ENCODE measurements around the gene BEST4.
"Not testable (repeated sequence)": the region's sequence is repeated elsewhere in the genome, so short reads cannot be mapped to it uniquely, and the experiment has no call there.

BEST4 gene

GRCh38 chr1:44775930-44776729, 11.8 kb downstream of the BEST4 start:
- peak overlapping the region; percentile 94 for H3K9ac ChIP-seq (ENCODE audit: low read length)
- peak overlapping the region; percentile 100 for H3K27ac ChIP-seq (ENCODE audit: low read depth, low read length)
- H3K36me3 ChIP-seq (ENCODE audit: control insufficient read depth, insufficient read depth, low read length): peaks cover 10% of the 10 kb centered on the region
- peaks cover 2% of the 10 kb centered on the region for H3K4me1 ChIP-seq (ENCODE audit: control insufficient read depth, insufficient read depth, low read length)
- H3K27me3 ChIP-seq (ENCODE audit: control insufficient read depth, insufficient read depth, low read length): no peaks in the 10 kb centered on the region
- H3K4me3 ChIP-seq (ENCODE audit: low read length): peak overlapping the region; percentile 81

DNA sequence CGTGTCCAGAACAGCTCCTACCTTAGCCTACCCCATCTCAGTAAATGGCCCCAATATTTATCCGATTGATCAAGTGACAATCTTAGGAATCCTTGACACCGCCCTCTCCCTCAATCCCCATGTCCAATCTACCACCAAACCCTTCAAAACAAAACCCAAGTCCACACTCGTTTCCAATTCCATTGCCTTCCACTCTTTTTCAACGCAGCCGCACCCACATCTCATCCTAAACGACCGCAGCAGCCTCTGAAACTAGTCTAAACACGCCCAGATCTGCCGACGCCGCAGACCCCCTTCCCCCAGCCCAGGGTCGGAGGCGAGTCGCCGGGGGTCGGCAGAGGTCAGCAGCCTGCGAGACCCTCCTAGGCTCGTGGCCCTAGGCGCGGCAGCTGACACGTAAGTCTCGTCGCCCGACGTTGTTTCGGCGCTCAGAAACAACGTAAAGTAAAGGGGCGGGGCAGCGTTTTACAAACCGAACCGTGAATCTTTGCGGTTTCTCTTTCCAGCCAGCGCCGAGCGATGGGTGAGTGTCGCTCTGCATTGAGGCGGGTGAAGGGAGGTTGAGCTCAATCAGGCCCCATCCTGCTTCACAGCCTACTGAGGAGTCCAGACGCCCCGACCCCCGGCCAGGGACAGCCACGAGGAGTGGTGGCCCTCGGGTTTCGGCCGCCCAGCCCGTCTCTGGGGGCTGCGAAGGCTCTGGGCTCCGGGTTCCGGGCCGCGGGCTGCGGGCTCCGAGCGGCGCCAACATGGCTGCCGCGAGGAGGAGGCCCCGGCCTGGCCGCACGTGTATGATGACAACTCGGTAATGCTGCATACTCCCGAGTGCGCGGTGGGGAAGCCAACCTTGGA, 12.7 kb downstream of the BEST4 start, which contains the start of gene RPS8:
TSS of gene RPS8 (plus strand) at position 463 of the 852 bp plus-strand sequence. CDS start at position 520, 57 bp downstream.
- H3K9ac ChIP-seq (ENCODE audit: low read length): peak within 1 kb of the TSS; percentile 99
- peak within 1 kb of the TSS; percentile 100 for H3K27ac ChIP-seq (ENCODE audit: low read depth, low read length)
- peaks cover 2% of the 10 kb centered on the region for H3K4me1 ChIP-seq (ENCODE audit: control insufficient read depth, insufficient read depth, low read length)
- no peaks in the 10 kb centered on the region for H3K27me3 ChIP-seq (ENCODE audit: control insufficient read depth, insufficient read depth, low read length)
- peak within 1 kb of the TSS; percentile 81 for H3K4me3 ChIP-seq (ENCODE audit: low read length)
- H3K36me3 ChIP-seq (ENCODE audit: control insufficient read depth, insufficient read depth, low read length): peaks cover 7% of the 10 kb centered on the region

- not testable (repeated sequence) for H3K4me3 ChIP-seq (ENCODE audit: low read length); H3K36me3 ChIP-seq (ENCODE audit: control insufficient read depth, insufficient read depth, low read length); H3K27me3 ChIP-seq (ENCODE audit: control insufficient read depth, insufficient read depth, low read length); H3K9ac ChIP-seq (ENCODE audit: low read length); H3K4me1 ChIP-seq (ENCODE audit: control insufficient read depth, insufficient read depth, low read length); H3K27ac ChIP-seq (ENCODE audit: low read depth, low read length)
Observed at GRCh38 chr1:44766421-44766820, 21.5 kb downstream of the BEST4 start.

DNA sequence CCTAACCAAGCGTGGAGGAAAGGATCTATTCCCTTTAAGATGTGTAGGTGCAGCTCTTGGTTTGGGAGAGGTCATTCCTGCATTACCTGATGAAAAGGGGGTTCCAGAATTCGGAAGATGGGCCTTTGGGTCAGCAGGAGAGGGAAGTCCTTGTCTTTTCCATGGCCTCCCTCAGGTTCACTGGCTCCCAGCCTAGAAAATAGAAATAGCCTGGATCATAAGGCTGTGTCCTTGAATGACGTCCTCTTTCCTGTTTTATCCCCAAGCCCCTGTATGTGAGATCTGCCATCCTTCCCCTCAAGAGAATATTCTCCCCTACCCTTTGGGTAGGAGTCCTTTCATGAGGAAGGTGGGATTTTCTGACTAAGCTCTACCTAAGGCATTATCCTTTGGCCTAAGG, 27.1 kb downstream of the BEST4 start:
- no peaks in the 10 kb centered on the region for H3K27me3 ChIP-seq (ENCODE audit: control insufficient read depth, insufficient read depth, low read length)
- no peak overlapping the region for H3K9ac ChIP-seq (ENCODE audit: low read length)
- no peak overlapping the region for H3K27ac ChIP-seq (ENCODE audit: low read depth, low read length)
- no peak overlapping the region for H3K4me3 ChIP-seq (ENCODE audit: low read length)
- H3K36me3 ChIP-seq (ENCODE audit: control insufficient read depth, insufficient read depth, low read length): no peaks in the 10 kb centered on the region
- H3K4me1 ChIP-seq (ENCODE audit: control insufficient read depth, insufficient read depth, low read length): no peaks in the 10 kb centered on the region

DNA sequence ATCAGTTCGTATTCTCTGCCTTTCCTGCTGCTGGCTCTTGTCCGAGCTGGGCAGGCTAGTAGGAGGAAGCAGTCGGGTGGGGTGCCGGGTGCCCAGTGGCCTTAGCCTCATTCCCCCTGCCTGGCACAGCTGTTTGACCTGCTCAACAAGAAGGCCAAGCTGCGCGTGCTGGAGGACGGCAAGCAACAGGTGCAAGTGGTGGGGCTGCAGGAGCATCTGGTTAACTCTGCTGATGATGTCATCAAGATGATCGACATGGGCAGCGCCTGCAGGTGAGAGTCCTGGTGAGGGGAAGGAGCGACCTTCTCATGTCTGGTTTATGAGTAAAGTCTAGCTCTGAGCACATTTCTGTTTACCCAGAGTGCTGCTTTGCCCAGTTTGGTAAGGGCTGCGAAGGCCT, 28.9 kb downstream of the BEST4 start:
- Histone ChIP-seq H3K27me3 (ENCODE audit: control insufficient read depth, insufficient read depth, low read length) (no peaks in the 10 kb centered on the region), H3K4me1 (ENCODE audit: control insufficient read depth, insufficient read depth, low read length) (no peaks in the 10 kb centered on the region), H3K36me3 (ENCODE audit: control insufficient read depth, insufficient read depth, low read length) (no peaks in the 10 kb centered on the region), H3K9ac (ENCODE audit: low read length) (no peak overlapping the region), H3K27ac (ENCODE audit: low read depth, low read length) (no peak overlapping the region), H3K4me3 (ENCODE audit: low read length) (no peak overlapping the region)

- H3K36me3 ChIP-seq (ENCODE audit: control insufficient read depth, insufficient read depth, low read length): no peaks in the 10 kb centered on the region
Observed at GRCh38 chr1:44757420-44757819, 30.6 kb downstream of the BEST4 start.

DNA sequence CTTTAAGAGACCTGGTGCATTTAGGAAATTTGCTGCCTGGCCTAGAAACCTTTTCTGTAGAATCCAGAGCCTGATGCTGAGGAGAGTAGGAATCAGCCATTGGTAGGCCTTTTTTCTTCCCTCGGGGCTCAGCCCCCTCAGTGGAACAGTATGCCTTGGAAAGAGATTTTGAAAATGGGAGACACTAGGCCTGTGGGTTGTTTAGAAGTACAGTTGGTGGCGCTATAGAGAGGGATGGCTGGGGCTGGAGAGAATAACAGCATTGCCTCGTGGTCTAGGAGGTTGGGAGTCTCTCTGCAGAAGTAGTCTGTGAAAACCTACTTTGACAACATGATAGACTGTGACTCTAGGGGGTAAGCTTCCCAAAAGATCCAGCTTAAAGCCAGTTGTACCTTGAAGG, 40.1 kb downstream of the BEST4 start:
- no peaks in the 10 kb centered on the region for H3K36me3 ChIP-seq (ENCODE audit: control insufficient read depth, insufficient read depth, low read length)
- no peak overlapping the region for H3K4me3 ChIP-seq (ENCODE audit: low read length)
- H3K4me1 ChIP-seq (ENCODE audit: control insufficient read depth, insufficient read depth, low read length): no peaks in the 10 kb centered on the region
- no peaks in the 10 kb centered on the region for H3K27me3 ChIP-seq (ENCODE audit: control insufficient read depth, insufficient read depth, low read length)
- H3K9ac ChIP-seq (ENCODE audit: low read length): no peak overlapping the region
- no peak overlapping the region for H3K27ac ChIP-seq (ENCODE audit: low read depth, low read length)

More at GRCh38 chr1:44757420-44757819, 30.6 kb downstream of the BEST4 start:
- Histone ChIP-seq H3K9ac (ENCODE audit: low read length) (no peak overlapping the region), H3K27me3 (ENCODE audit: control insufficient read depth, insufficient read depth, low read length) (no peaks in the 10 kb centered on the region), H3K27ac (ENCODE audit: low read depth, low read length) (no peak overlapping the region), H3K4me1 (ENCODE audit: control insufficient read depth, insufficient read depth, low read length) (no peaks in the 10 kb centered on the region), H3K4me3 (ENCODE audit: low read length) (no peak overlapping the region)

DNA sequence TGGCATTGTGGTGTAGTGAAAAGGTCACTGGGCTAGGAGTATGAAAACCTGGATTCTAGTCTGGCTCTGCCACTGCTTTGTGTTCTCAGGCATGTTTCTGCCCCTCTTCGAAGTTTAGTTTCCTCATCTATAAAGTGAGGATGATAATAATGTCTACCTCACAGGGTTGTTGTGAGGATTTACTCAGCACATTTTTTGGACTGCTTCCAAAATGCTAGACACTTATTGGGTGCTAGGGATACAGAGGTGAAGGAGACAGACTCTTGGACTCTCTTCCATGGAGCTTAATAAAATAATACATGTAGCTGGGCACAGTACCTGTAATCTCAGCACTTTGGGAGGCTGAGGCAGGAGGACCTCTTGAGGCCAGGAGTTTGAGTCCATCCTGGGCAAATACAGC, 44.8 kb downstream of the BEST4 start:
- Histone ChIP-seq H3K27ac (ENCODE audit: low read depth, low read length) (no peak overlapping the region), H3K27me3 (ENCODE audit: control insufficient read depth, insufficient read depth, low read length) (no peaks in the 10 kb centered on the region), H3K4me1 (ENCODE audit: control insufficient read depth, insufficient read depth, low read length) (peaks cover 4% of the 10 kb centered on the region), H3K4me3 (ENCODE audit: low read length) (no peak overlapping the region), H3K36me3 (ENCODE audit: control insufficient read depth, insufficient read depth, low read length) (no peaks in the 10 kb centered on the region), H3K9ac (ENCODE audit: low read length) (no peak overlapping the region)

- Histone ChIP-seq H3K4me1 (ENCODE audit: control insufficient read depth, insufficient read depth, low read length) (peaks cover 4% of the 10 kb centered on the region), H3K9ac (ENCODE audit: low read length) (peak overlapping the region; percentile 58), H3K27ac (ENCODE audit: low read depth, low read length) (no peak overlapping the region), H3K27me3 (ENCODE audit: control insufficient read depth, insufficient read depth, low read length) (no peaks in the 10 kb centered on the region), H3K36me3 (ENCODE audit: control insufficient read depth, insufficient read depth, low read length) (no peaks in the 10 kb centered on the region), H3K4me3 (ENCODE audit: low read length) (peak overlapping the region; percentile 73)
Observed at GRCh38 chr1:44740179-44740617, 47.8 kb downstream of the BEST4 start.

DNA sequence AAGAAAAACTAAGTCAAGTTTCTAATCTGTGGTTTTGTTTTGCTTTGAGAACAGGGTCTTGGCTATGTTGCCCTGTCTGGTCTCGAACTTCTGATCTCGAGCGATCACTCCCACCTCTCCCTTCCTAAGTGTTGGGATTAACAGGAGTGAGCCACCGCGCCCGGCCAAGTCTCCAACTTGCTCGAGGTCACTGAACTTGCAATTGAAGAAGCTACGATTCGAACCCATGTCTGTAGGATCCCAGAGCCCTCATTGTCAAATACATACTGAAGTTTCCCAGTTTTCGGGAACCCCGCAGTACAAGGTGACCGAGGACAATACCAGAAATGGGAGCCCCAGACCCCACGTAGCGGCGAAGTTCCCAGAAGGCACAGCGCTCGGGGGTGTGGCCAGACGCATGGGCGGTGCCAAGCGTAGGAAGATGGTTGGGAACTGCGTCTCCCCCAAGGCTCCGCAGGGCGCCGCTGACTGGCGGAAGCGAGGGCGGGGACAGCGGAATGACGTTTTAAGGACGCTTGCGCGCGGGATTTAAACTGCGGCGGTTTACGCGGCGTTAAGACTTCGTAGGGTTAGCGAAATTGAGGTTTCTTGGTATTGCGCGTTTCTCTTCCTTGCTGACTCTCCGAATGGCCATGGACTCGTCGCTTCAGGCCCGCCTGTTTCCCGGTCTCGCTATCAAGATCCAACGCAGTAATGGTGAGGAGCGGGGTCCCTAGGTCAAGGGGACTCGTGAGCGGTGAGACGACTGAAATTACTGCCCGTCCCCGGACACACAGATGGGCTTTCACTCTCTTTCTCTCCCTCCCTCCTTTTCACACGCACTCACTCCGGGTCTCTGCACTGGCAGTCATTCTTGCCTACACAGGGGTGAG, 48.4 kb downstream of the BEST4 start, which contains the start of gene KIF2C:
TSS of gene KIF2C (plus strand) at position 531 of the 872 bp plus-strand sequence. CDS start at position 627, 96 bp downstream.
- peak within 1 kb of the TSS; percentile 73 for H3K4me3 ChIP-seq (ENCODE audit: low read length)
- peak within 1 kb of the TSS; percentile 58 for H3K9ac ChIP-seq (ENCODE audit: low read length)
- H3K36me3 ChIP-seq (ENCODE audit: control insufficient read depth, insufficient read depth, low read length): no peaks in the 10 kb centered on the region
- H3K27ac ChIP-seq (ENCODE audit: low read depth, low read length): peak within 1 kb of the TSS; percentile 86
- H3K27me3 ChIP-seq (ENCODE audit: control insufficient read depth, insufficient read depth, low read length): no peaks in the 10 kb centered on the region
- peaks cover 4% of the 10 kb centered on the region for H3K4me1 ChIP-seq (ENCODE audit: control insufficient read depth, insufficient read depth, low read length)

- peak overlapping the region; percentile 66 for H3K4me3 ChIP-seq (ENCODE audit: low read length)
- H3K9ac ChIP-seq (ENCODE audit: low read length); H3K4me1 ChIP-seq (ENCODE audit: control insufficient read depth, insufficient read depth, low read length); H3K36me3 ChIP-seq (ENCODE audit: control insufficient read depth, insufficient read depth, low read length); H3K27me3 ChIP-seq (ENCODE audit: control insufficient read depth, insufficient read depth, low read length): not testable (repeated sequence)
- H3K27ac ChIP-seq (ENCODE audit: low read depth, low read length): peak overlapping the region; percentile 86
Observed at GRCh38 chr1:44738953-44739306, 49.0 kb downstream of the BEST4 start.

GRCh38 chr1:44735992-44736391, 52.0 kb downstream of the BEST4 start:
- no peak overlapping the region for H3K4me3 ChIP-seq (ENCODE audit: low read length)
- no peak overlapping the region for H3K27ac ChIP-seq (ENCODE audit: low read depth, low read length)
- no peaks in the 10 kb centered on the region for H3K27me3 ChIP-seq (ENCODE audit: control insufficient read depth, insufficient read depth, low read length)

More at GRCh38 chr1:44735992-44736391, 52.0 kb downstream of the BEST4 start:
- Histone ChIP-seq H3K9ac (ENCODE audit: low read length) (no peak overlapping the region), H3K36me3 (ENCODE audit: control insufficient read depth, insufficient read depth, low read length) (no peaks in the 10 kb centered on the region), H3K4me1 (ENCODE audit: control insufficient read depth, insufficient read depth, low read length) (peaks cover 4% of the 10 kb centered on the region)
